Esophagus squamous epithelium (tissue), 5 donors: ENCODE results near the gene PKN2. TPM values are rescaled to one million over a fixed set of nuclear protein-coding genes. Genes with fewer than 3 reads are reported as not detected.

ENCODE experiments used
- DNase-seq: peaks from one replicate; lab custom pipeline; 2025; lab: John Stamatoyannopoulos, UW
- H3K27ac ChIP-seq, 4 donors: fragments of 200-600 bp; sonication (generic); one replicate each; pipeline ENCODE4 v1.5.1; 2016 to 2019; ENCODE audit warnings: mild to moderate bottlenecking in 1 of 4
- H3K27me3 ChIP-seq, 4 donors: fragments of 200-600 bp; sonication (generic); 1 replicate in 3 of 4; 2 replicates in 1 of 4; pipeline versions ENCODE4 v1.5.1 to v1.6.0; 2017 to 2021; ENCODE audit warnings: antibody characterized with exemption in 1 of 4
- H3K36me3 ChIP-seq, 3 donors: fragments of 200-600 bp; sonication (generic); one replicate each; pipeline ENCODE4 v1.5.1; 2016 to 2019
- H3K4me1 ChIP-seq, 3 donors: fragments of 200-600 bp; sonication (generic); one replicate each; pipeline ENCODE4 v1.5.1; 2017 to 2019
- H3K4me3 ChIP-seq, 4 donors: fragments of 200-600 bp; sonication (generic); 1 replicate in 3 of 4; 2 replicates in 1 of 4; pipeline ENCODE4 v1.5.1; 2016 to 2019; ENCODE audit warnings: mild to moderate bottlenecking in 2 of 4, moderate library complexity in 1 of 4
- H3K9me3 ChIP-seq, 3 donors: fragments of 200-600 bp; sonication (generic); one replicate each; pipeline ENCODE4 v1.5.1; 2016 to 2019
- CTCF ChIP-seq, 6 experiments: fragments of 450-650 bp in 4 of 6; fragments of 200-600 bp in 2 of 6; sonication (generic) in 2 of 6; IDR thresholded peaks; one replicate each; pipeline ENCODE4 v1.5.1; 2016 to 2019; ENCODE audit warnings: antibody characterized with exemption in 6 of 6, mild to moderate bottlenecking in 4 of 6, moderate library complexity in 4 of 6
- POLR2A ChIP-seq, 4 donors: fragments of 450-650 bp; IDR thresholded peaks; one replicate each; pipeline ENCODE4 v1.6.1; 2017; ENCODE audit warnings: antibody characterized with exemption in 4 of 4, mild to moderate bottlenecking in 4 of 4, moderate library complexity in 3 of 4
- WGBS, 2 donors: methylation state at CpG; one replicate each; pipeline ENCODE4 v1.1.5; 2018; 5-methylcytosine and 5-hydroxymethylcytosine counted together
- intact Hi-C: fragments of 100-400 bp; cut with DNase I; formaldehyde crosslinking; loops from one replicate; pipeline ENCODE4 v1.15.0; 2022
- total RNA-seq, 4 donors: library from RNA; depleted of rRNA; stranded (reverse); fragments of >200 nt; gene quantifications; one replicate each; pipeline ENCODE4 v1.1.0, GENCODE V29; 2016
- donor health status: DM: yes; HTN: yes; CAD: no.

The PKN2 gene
- total RNA-seq, 4 donors from 2014 or later = 26.1 to 54.0 (median 34.8) TPM

GRCh38 chr1:88661188-88661587, 22.9 kb upstream of the PKN2 start:
- DNase-seq = no peak
- no peak overlapping the region for H3K27ac ChIP-seq
- WGBS, 2 donors = 60 to 61% methylated on average over 4 of the region's 4 CpGs
- no peaks in the 10 kb centered on the region for H3K4me1 ChIP-seq
- no peak overlapping the region for H3K4me3 ChIP-seq
- no peaks in the 10 kb centered on the region for H3K36me3 ChIP-seq
- intact Hi-C loops = no loop called here
- no peaks in the 10 kb centered on the region for H3K27me3 ChIP-seq
- TF ChIP-seq CTCF (IDR thresholded peaks at IDR 0.05) (no peak), POLR2A (IDR thresholded peaks at IDR 0.05) (no peak)
- no peaks in the 10 kb centered on the region for H3K9me3 ChIP-seq

- H3K4me3 ChIP-seq = no peak overlapping the region
- no peak overlapping the region for H3K27ac ChIP-seq
- WGBS, 2 donors = 59 to 67% methylated on average over 2 of the region's 2 CpGs
- no peaks in the 10 kb centered on the region for H3K4me1 ChIP-seq
- no peaks in the 10 kb centered on the region for H3K9me3 ChIP-seq
- TF ChIP-seq CTCF (IDR thresholded peaks at IDR 0.05) = no peak
- TF ChIP-seq POLR2A (IDR thresholded peaks at IDR 0.05) = no peak
- intact Hi-C loops = no loop called here
- H3K27me3 ChIP-seq = no peaks in the 10 kb centered on the region
- H3K36me3 ChIP-seq = no peaks in the 10 kb centered on the region
- no peak for DNase-seq
These were observed 21.9 kb upstream of the PKN2 start for GRCh38 chr1:88661951-88662699.

GRCh38 chr1:88662723-88663122, 21.4 kb upstream of the PKN2 start:
- Histone ChIP-seq H3K27me3 (no peaks in the 10 kb centered on the region), H3K4me1 (no peaks in the 10 kb centered on the region), H3K4me3 (no peak overlapping the region), H3K27ac (no peak overlapping the region), H3K36me3 (no peaks in the 10 kb centered on the region), H3K9me3 (no peaks in the 10 kb centered on the region)
- no peak for DNase-seq
- no peak for TF ChIP-seq CTCF (IDR thresholded peaks at IDR 0.05)
- no peak for TF ChIP-seq POLR2A (IDR thresholded peaks at IDR 0.05)
- intact Hi-C loops = no loop called here
- 63 to 67% methylated on average over 2 of the region's 2 CpGs for WGBS, 2 donors

- 93 to 94% methylated on average over 3 of the region's 3 CpGs for WGBS, 2 donors
- intact Hi-C loops = no loop called here
- Histone ChIP-seq H3K4me3 (no peak overlapping the region), H3K27ac (no peak overlapping the region), H3K27me3 (no peaks in the 10 kb centered on the region), H3K36me3 (no peaks in the 10 kb centered on the region), H3K9me3 (no peaks in the 10 kb centered on the region), H3K4me1 (no peaks in the 10 kb centered on the region)
- DNase-seq = no peak
- TF ChIP-seq CTCF (IDR thresholded peaks at IDR 0.05) (no peak), POLR2A (IDR thresholded peaks at IDR 0.05) (no peak)
These were observed 15.7 kb upstream of the PKN2 start for GRCh38 chr1:88668405-88668804.

GRCh38 chr1:88670462-88670861, 13.6 kb upstream of the PKN2 start:
- no peaks in the 10 kb centered on the region for H3K9me3 ChIP-seq
- no peak overlapping the region for H3K4me3 ChIP-seq
- no peak for DNase-seq
- WGBS, 2 donors = 69 to 76% methylated on average over 3 of the region's 3 CpGs
- no peaks in the 10 kb centered on the region for H3K36me3 ChIP-seq
- H3K27ac ChIP-seq = no peak overlapping the region
- intact Hi-C loops = no loop called here
- H3K4me1 ChIP-seq = no peaks in the 10 kb centered on the region
- TF ChIP-seq POLR2A (IDR thresholded peaks at IDR 0.05) (no peak), CTCF (IDR thresholded peaks at IDR 0.05) (no peak)
- no peaks in the 10 kb centered on the region for H3K27me3 ChIP-seq
